GM12878 (cell line): ENCODE measurements around the gene ANKRD13A. TPM values are rescaled to one million over a fixed set of nuclear protein-coding genes. Genes with fewer than 3 reads are reported as not detected.

Source experiments
- ASH2L ChIP-seq: fragments of 300-600, 200-600 bp; sonication (generic); IDR thresholded peaks from 2 replicates; pipeline ENCODE4 v1.6.1; 2017; ENCODE audit warnings: low read depth, mild to moderate bottlenecking, borderline replicate concordance
- CBX3 ChIP-seq: fragments of 200-600 bp; sonication (generic); IDR thresholded peaks from 2 replicates; pipeline ENCODE4 v1.6.1; 2016; ENCODE audit warnings: low read depth, borderline replicate concordance
- CBX5 ChIP-seq: sonication (generic); IDR thresholded peaks from 2 replicates; pipeline ENCODE4 v1.6.1; 2016; ENCODE audit warnings: low read depth, moderate library complexity, mild to moderate bottlenecking, inconsistent platforms
- CEBPB ChIP-seq, 2 experiments: fragments of 150-350 bp in 1 of 2; IDR thresholded peaks; 2 replicates each; pipeline ENCODE4 v1.6.1; 2012 to 2014; ENCODE audit warnings: low read depth in 2 of 2, low read length in 2 of 2, borderline replicate concordance in 1 of 2, inconsistent platforms in 1 of 2
- CHD4 ChIP-seq: fragments of 200-600 bp; sonication (generic); IDR thresholded peaks from 2 replicates; pipeline ENCODE4 v1.6.1; 2016; ENCODE audit warnings: mild to moderate bottlenecking
- GABPA ChIP-seq: IDR thresholded peaks from 2 replicates; pipeline ENCODE4 v1.6.1; 2014; ENCODE audit warnings: antibody characterized with exemption, low read depth, mild to moderate bottlenecking, inconsistent platforms
- IRF4 ChIP-seq: IDR thresholded peaks from 2 replicates; pipeline ENCODE4 v1.6.1; 2011; ENCODE audit warnings: low read depth, low read length
- JUNB ChIP-seq: IDR thresholded peaks from 2 replicates; pipeline ENCODE4 v1.6.1; 2016; ENCODE audit warnings: antibody characterized with exemption, mild to moderate bottlenecking
- JUND ChIP-seq: IDR thresholded peaks from 2 replicates; pipeline ENCODE4 v1.6.1; 2012; ENCODE audit warnings: low read depth, mild to moderate bottlenecking, low read length, improper control_type of control experiment, moderate library complexity
- NRF1 ChIP-seq: conservative IDR thresholded peaks from 2 replicates; pipeline ENCODE4 v1.6.1; 2011; ENCODE audit warnings: mild to moderate bottlenecking, low read depth, low read length, improper control_type of control experiment
- PAX5 ChIP-seq: IDR thresholded peaks from 2 replicates; pipeline ENCODE4 v1.6.1; 2011; ENCODE audit warnings: low read depth, low read length, borderline replicate concordance
- SUPT20H ChIP-seq: IDR thresholded peaks from 2 replicates; pipeline ENCODE4 v1.6.1; 2011; ENCODE audit warnings: low read depth, mild to moderate bottlenecking, low read length, moderate library complexity, borderline replicate concordance; ENCODE audit not compliant: control insufficient read depth
- ZBED1 ChIP-seq: IDR thresholded peaks from 2 replicates; pipeline ENCODE4 v1.6.1; 2016; ENCODE audit warnings: borderline replicate concordance
- ZNF274 ChIP-seq: IDR thresholded peaks from one replicate; pipeline ENCODE4 v1.8.0; 2011; ENCODE audit not compliant: insufficient read length, insufficient read depth
- polyA plus RNA-seq, 11 experiments: library from polyadenylated mRNA; depleted of rRNA in 4 of 11; unstranded in 6 of 11; stranded (reverse) in 5 of 11; fragments of >200 nt; fragmentation: Nextera tagmentation in 4 of 11; fragmentation: Illumina TruSeq in 1 of 11; extraction: Ambion mirVana in 4 of 11; extraction: Trizol in 1 of 11; gene quantifications; 1 replicate in 1 of 11; 2 replicates in 10 of 11; pipeline versions ENCODE4 v1.2.1 to v1.2.3, GENCODE V29; 2011 to 2016; ENCODE audit warnings: inconsistent platforms in 2 of 11, missing spikeins in 2 of 11, low read depth in 1 of 11
- total RNA-seq, 4 experiments: library from RNA; depleted of rRNA in 3 of 4; stranded (reverse); fragments of >200 nt in 3 of 4; fragmentation: Illumina TruSeq in 1 of 4; extraction: Trizol in 1 of 4; gene quantifications; 2 replicates each; pipeline versions ENCODE4 v1.2.1 to v1.2.3, GENCODE V29; 2013 to 2021
- TF ChIP-seq, protein P1 (sequence below): fragments of 450-650 bp; IDR thresholded peaks from 2 replicates; pipeline ENCODE4 v1.6.1; 2018; ENCODE audit warnings: mild to moderate bottlenecking, low read depth, moderate library complexity; ENCODE audit not compliant: partially characterized antibody
- TF ChIP-seq, protein P2 (sequence below): fragments of 150-350 bp; IDR thresholded peaks from 2 replicates; pipeline ENCODE4 v1.6.1; 2016; ENCODE audit warnings: low read depth, low read length
- TF ChIP-seq, protein P3 (sequence below): fragments of 450-650 bp; IDR thresholded peaks from 2 replicates; pipeline ENCODE4 v1.6.1; 2017; ENCODE audit warnings: mild to moderate bottlenecking, moderate library complexity

The ANKRD13A gene
- total and polyA plus RNA-seq, 10 of the 15 experiments (the other 5 are each of a cell fraction or from before 2014, with no cell fraction given) = 10.2 to 93.4 (median 76.5) TPM

DNA sequence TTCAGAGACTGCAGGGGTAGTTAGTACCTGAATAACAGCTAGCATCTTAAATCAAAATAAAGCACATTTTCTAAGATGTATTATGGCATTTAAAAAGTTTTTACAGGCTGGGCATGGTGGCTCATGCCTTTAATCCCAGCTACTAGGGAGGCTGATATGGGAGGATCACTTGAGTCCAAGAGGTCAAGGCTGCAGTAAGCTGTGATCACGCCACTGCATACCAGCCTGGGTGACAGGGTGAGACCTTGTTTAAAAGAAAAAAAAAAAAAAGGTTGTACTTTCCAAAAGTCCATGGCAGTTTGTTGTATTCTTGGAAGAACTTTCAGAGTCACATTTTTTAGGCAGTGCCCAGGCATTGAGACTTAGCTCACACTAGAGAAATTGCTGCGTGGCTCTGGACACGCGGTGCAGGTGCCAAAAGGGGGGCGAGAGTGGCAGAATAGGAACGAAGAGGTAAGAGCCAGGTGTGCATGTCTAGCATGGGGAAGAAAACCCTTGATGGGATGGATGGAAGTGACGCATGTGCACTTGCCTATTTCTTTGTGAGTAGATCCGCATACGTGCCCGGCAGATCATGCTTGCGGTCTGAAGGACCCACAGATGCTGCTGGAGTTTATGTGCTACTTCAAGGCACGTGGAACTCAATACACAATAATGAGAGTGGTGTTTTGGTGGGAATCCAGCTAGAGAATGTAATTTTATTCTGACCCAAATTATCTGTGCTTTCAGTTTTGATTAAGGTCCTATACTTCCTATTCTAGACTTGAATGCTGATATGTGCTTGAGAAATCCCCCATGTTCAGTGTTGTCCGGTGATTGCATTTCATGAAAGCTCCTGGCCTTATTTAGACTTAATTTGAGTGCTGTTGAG is 11.9 kb downstream of the ANKRD13A start (continued):
- TF ChIP-seq NRF1 (no peak), ZBED1 (no peak), CEBPB (IDR thresholded peaks at IDR 0.05; ENCODE audit: borderline replicate concordance in 1 of 2, low read depth in 2 of 2, low read length in 2 of 2) (no peak), PAX5 (peak; percentile 9; the same call in 1 of the 2 replicates), JUNB (no peak), CHD4 (no peak), CBX5 (no peak), JUND (no peak), ASH2L (no peak), IRF4 (no peak), ZNF274 (no peak), SUPT20H (no peak), GABPA (peak; percentile 74), CBX3 (no peak)
- TF ChIP-seq, protein P1, sequence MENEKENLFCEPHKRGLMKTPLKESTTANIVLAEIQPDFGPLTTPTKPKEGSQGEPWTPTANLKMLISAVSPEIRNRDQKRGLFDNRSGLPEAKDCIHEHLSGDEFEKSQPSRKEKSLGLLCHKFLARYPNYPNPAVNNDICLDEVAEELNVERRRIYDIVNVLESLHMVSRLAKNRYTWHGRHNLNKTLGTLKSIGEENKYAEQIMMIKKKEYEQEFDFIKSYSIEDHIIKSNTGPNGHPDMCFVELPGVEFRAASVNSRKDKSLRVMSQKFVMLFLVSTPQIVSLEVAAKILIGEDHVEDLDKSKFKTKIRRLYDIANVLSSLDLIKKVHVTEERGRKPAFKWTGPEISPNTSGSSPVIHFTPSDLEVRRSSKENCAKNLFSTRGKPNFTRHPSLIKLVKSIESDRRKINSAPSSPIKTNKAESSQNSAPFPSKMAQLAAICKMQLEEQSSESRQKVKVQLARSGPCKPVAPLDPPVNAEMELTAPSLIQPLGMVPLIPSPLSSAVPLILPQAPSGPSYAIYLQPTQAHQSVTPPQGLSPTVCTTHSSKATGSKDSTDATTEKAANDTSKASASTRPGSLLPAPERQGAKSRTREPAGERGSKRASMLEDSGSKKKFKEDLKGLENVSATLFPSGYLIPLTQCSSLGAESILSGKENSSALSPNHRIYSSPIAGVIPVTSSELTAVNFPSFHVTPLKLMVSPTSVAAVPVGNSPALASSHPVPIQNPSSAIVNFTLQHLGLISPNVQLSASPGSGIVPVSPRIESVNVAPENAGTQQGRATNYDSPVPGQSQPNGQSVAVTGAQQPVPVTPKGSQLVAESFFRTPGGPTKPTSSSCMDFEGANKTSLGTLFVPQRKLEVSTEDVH = no peak
- TF ChIP-seq, protein P2, sequence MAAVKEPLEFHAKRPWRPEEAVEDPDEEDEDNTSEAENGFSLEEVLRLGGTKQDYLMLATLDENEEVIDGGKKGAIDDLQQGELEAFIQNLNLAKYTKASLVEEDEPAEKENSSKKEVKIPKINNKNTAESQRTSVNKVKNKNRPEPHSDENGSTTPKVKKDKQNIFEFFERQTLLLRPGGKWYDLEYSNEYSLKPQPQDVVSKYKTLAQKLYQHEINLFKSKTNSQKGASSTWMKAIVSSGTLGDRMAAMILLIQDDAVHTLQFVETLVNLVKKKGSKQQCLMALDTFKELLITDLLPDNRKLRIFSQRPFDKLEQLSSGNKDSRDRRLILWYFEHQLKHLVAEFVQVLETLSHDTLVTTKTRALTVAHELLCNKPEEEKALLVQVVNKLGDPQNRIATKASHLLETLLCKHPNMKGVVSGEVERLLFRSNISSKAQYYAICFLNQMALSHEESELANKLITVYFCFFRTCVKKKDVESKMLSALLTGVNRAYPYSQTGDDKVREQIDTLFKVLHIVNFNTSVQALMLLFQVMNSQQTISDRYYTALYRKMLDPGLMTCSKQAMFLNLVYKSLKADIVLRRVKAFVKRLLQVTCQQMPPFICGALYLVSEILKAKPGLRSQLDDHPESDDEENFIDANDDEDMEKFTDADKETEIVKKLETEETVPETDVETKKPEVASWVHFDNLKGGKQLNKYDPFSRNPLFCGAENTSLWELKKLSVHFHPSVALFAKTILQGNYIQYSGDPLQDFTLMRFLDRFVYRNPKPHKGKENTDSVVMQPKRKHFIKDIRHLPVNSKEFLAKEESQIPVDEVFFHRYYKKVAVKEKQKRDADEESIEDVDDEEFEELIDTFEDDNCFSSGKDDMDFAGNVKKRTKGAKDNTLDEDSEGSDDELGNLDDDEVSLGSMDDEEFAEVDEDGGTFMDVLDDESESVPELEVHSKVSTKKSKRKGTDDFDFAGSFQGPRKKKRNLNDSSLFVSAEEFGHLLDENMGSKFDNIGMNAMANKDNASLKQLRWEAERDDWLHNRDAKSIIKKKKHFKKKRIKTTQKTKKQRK = no peak
- TF ChIP-seq, protein P3, sequence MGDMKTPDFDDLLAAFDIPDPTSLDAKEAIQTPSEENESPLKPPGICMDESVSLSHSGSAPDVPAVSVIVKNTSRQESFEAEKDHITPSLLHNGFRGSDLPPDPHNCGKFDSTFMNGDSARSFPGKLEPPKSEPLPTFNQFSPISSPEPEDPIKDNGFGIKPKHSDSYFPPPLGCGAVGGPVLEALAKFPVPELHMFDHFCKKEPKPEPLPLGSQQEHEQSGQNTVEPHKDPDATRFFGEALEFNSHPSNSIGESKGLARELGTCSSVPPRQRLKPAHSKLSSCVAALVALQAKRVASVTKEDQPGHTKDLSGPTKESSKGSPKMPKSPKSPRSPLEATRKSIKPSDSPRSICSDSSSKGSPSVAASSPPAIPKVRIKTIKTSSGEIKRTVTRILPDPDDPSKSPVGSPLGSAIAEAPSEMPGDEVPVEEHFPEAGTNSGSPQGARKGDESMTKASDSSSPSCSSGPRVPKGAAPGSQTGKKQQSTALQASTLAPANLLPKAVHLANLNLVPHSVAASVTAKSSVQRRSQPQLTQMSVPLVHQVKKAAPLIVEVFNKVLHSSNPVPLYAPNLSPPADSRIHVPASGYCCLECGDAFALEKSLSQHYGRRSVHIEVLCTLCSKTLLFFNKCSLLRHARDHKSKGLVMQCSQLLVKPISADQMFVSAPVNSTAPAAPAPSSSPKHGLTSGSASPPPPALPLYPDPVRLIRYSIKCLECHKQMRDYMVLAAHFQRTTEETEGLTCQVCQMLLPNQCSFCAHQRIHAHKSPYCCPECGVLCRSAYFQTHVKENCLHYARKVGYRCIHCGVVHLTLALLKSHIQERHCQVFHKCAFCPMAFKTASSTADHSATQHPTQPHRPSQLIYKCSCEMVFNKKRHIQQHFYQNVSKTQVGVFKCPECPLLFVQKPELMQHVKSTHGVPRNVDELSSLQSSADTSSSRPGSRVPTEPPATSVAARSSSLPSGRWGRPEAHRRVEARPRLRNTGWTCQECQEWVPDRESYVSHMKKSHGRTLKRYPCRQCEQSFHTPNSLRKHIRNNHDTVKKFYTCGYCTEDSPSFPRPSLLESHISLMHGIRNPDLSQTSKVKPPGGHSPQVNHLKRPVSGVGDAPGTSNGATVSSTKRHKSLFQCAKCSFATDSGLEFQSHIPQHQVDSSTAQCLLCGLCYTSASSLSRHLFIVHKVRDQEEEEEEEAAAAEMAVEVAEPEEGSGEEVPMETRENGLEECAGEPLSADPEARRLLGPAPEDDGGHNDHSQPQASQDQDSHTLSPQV = no peak
